Heart left ventricle (tissue), 16 donors: ENCODE results near the gene SKAP2. TPM values are rescaled to one million over a fixed set of nuclear protein-coding genes. Genes with fewer than 3 reads are reported as not detected.

Source experiments
- ATAC-seq, 4 donors: fragments of 200-7000 bp; cut with Tn5 transposase; one replicate each; pipeline ENCODE4 v1.9.1; 2020 to 2022; ENCODE audit warnings: moderate library complexity in 4 of 4, mild to moderate bottlenecking in 3 of 4, moderate number of reproducible peaks in 1 of 4
- DNase-seq, 5 donors: peaks; one replicate each; pipeline ENCODE4 v3.0.0-alpha.2; 2020
- H3K27ac ChIP-seq, 12 donors: fragments of 200-600 bp; sonication (generic) in 4 of 12; one replicate each; pipeline versions ENCODE4 v1.5.0 to v1.8.0; 2016 to 2022; ENCODE audit warnings: mild to moderate bottlenecking in 2 of 12
- H3K27me3 ChIP-seq, 9 donors: fragments of 200-600 bp; sonication (generic) in 2 of 9; one replicate each; pipeline versions ENCODE4 v1.5.1 to v1.8.0; 2016 to 2022; ENCODE audit warnings: mild to moderate bottlenecking in 3 of 9
- H3K36me3 ChIP-seq, 9 donors: fragments of 200-600 bp; sonication (generic) in 2 of 9; one replicate each; pipeline versions ENCODE4 v1.5.0 to v1.8.0; 2018 to 2022; ENCODE audit warnings: mild to moderate bottlenecking in 2 of 9
- H3K4me1 ChIP-seq, 12 donors: fragments of 200-600 bp; sonication (generic) in 4 of 12; one replicate each; pipeline versions ENCODE4 v1.5.0 to v1.8.0; 2016 to 2022; ENCODE audit warnings: mild to moderate bottlenecking in 3 of 12
- H3K4me3 ChIP-seq, 12 donors: fragments of 200-600 bp; sonication (generic) in 4 of 12; one replicate each; pipeline versions ENCODE4 v1.5.0 to v1.8.0; 2017 to 2022; ENCODE audit warnings: mild to moderate bottlenecking in 9 of 12, moderate library complexity in 4 of 12
- H3K9me3 ChIP-seq, 12 donors: fragments of 200-600 bp; sonication (generic) in 4 of 12; one replicate each; pipeline versions ENCODE4 v1.5.0 to v1.8.0; 2016 to 2022; ENCODE audit warnings: mild to moderate bottlenecking in 1 of 12
- CTCF ChIP-seq, 12 donors: fragments of 200-600 bp; sonication (generic) in 4 of 12; IDR thresholded peaks; one replicate each; pipeline versions ENCODE4 v1.5.0 to v1.8.0; 2018 to 2022; ENCODE audit warnings: antibody characterized with exemption in 12 of 12, mild to moderate bottlenecking in 5 of 12
- POLR2A ChIP-seq, 2 donors: fragments of 450-650 bp; IDR thresholded peaks; one replicate each; pipeline ENCODE4 v1.6.1; 2017; ENCODE audit warnings: antibody characterized with exemption in 2 of 2, mild to moderate bottlenecking in 2 of 2, moderate library complexity in 2 of 2
- WGBS, 4 donors: extraction: QIAGEN DNeasy Blood & Tissue Kit in 2 of 4; methylation state at CpG; one replicate each; pipeline versions ENCODE4 v1.1.5 to v1.1.7; 2013 to 2018; 5-methylcytosine and 5-hydroxymethylcytosine counted together
- intact Hi-C, 10 donors: fragments of 100-400 bp; cut with DNase I; formaldehyde crosslinking; loops; one replicate each; pipeline versions ENCODE4 v1.11.1 to v1.14.2; 2022
- polyA plus RNA-seq, 2 donors: library from polyadenylated mRNA; stranded (reverse); fragments of 200-250 nt; gene quantifications; one replicate each; pipeline ENCODE4 v1.2.3, GENCODE V29; 2013
- total RNA-seq, 9 donors: library from RNA; depleted of rRNA in 2 of 9; stranded (reverse); fragments of >200 nt in 2 of 9; fragmentation: NEBNext Ultra II Directional in 3 of 9; extraction: Animal tissue kit (Norgen Biotek cat#: 25700) in 3 of 9; gene quantifications; one replicate each; pipeline versions ENCODE4 v1.1.0 to v1.2.4, GENCODE V29; 2016 to 2023
- donor health status: ischemic (EF 13 %, LVEDD 7.1; RV severe dilation, severe dysfunction).
- donor health status: healthy with polysubstance abuse.
- donor health status: DM: no; HTN: yes; CAD: no.
- donor health status: DM: no; HTN: no; CAD: no.
- donor health status: ischemic (EF 25% LVEDD 6.9; RV normal size, moderate dysfunction).
- donor health status: ischemic (EF 25% LVEDD 5.7; RV mildly dilated, moderate dysfunction).
- donor health status: healthy.
- donor health status: DM: yes; HTN: yes; CAD: no.
- donor health status: ischemic (EF 35%, LVEDD 5.7; RV mildly dilated, moderate dysfunction).
- donor health status: nonischemic (EF 11% LVEDD 7.7; RV severe dilation, severe dysfunction).
- donor health status: DM: yes; HTN: yes; CAD: no.
- donor health status: PGD.
- donor health status: ischemic (EF 29% LVEDD 5.4; RV normal size, mild dysfunction).
- donor health status: nonischemic (EF 23%, LVEDD 6.1; RV moderate dilation, normal function).

Gene SKAP2
- total and polyA plus RNA-seq, 11 donors = 0.99 to 17.3 (median 3.6) TPM

GRCh38 chr7:26663874-26664273, 200.5 kb downstream of the SKAP2 start:
- no peaks in the 10 kb centered on the region for H3K9me3 ChIP-seq
- TF ChIP-seq POLR2A (IDR thresholded peaks at IDR 0.05) (no peak), CTCF (IDR thresholded peaks at IDR 0.05) (no peak)
- no peak for DNase-seq
- ATAC-seq = no peak
- H3K4me1 ChIP-seq = peaks cover 0 to 9% (median 0%) of the 10 kb centered on the region in 12 donors
- no peak overlapping the region for H3K4me3 ChIP-seq
- H3K27me3 ChIP-seq = peaks cover 0 to 47% (median 7%) of the 10 kb centered on the region in 9 donors
- WGBS, 4 donors = 79 to 89% (median 85%) methylated on average over 4 of the region's 4 CpGs
- H3K27ac ChIP-seq = no peak overlapping the region
- intact Hi-C loops = loop anchor here in 4 of 10 donors (10.0 kb wide), 2 partner anchors 569 to 579 kb away; no protein-coding TSS in a partner anchor
- H3K36me3 ChIP-seq = no peaks in the 10 kb centered on the region

GRCh38 chr7:26662646-26663045, 201.7 kb downstream of the SKAP2 start:
- Histone ChIP-seq H3K4me1 (peaks cover 0 to 9% (median 0%) of the 10 kb centered on the region in 12 donors), H3K27ac (no peak overlapping the region), H3K9me3 (no peaks in the 10 kb centered on the region), H3K4me3 (no peak overlapping the region), H3K27me3 (peaks cover 0 to 50% (median 7%) of the 10 kb centered on the region in 9 donors), H3K36me3 (no peaks in the 10 kb centered on the region)
- DNase-seq (no peak), ATAC-seq (no peak)
- TF ChIP-seq CTCF (IDR thresholded peaks at IDR 0.05) = no peak
- TF ChIP-seq POLR2A (IDR thresholded peaks at IDR 0.05) = no peak
- WGBS, 4 donors = 81 to 92% (median 89%) methylated on average over 6 of the region's 6 CpGs
- intact Hi-C loops = loop anchor here in 4 of 10 donors (10.0 kb wide), 2 partner anchors 568 to 578 kb away; no protein-coding TSS in a partner anchor

- H3K27ac ChIP-seq = no peak overlapping the region
- WGBS, 4 donors = 81 to 88% (median 82%) methylated on average over 3 of the region's 3 CpGs
- H3K36me3 ChIP-seq = no peaks in the 10 kb centered on the region
- peaks cover 0 to 2% (median 0%) of the 10 kb centered on the region in 12 donors for H3K4me1 ChIP-seq
- TF ChIP-seq CTCF (IDR thresholded peaks at IDR 0.05) (no peak), POLR2A (IDR thresholded peaks at IDR 0.05) (no peak)
- DNase-seq (no peak), ATAC-seq (no peak)
- no peak overlapping the region for H3K4me3 ChIP-seq
- peaks cover 0 to 58% (median 7%) of the 10 kb centered on the region in 9 donors for H3K27me3 ChIP-seq
- no peaks in the 10 kb centered on the region for H3K9me3 ChIP-seq
- intact Hi-C loops = no loop called here
Measured at GRCh38 chr7:26659121-26659520, 205.3 kb downstream of the SKAP2 start.

GRCh38 chr7:26658389-26659084, 205.9 kb downstream of the SKAP2 start:
- TF ChIP-seq POLR2A (IDR thresholded peaks at IDR 0.05) = no peak
- no peak for TF ChIP-seq CTCF (IDR thresholded peaks at IDR 0.05)
- Histone ChIP-seq H3K27me3 (peaks cover 0 to 58% (median 7%) of the 10 kb centered on the region in 9 donors), H3K4me1 (peaks cover 0 to 5% (median 0%) of the 10 kb centered on the region in 12 donors), H3K27ac (no peak overlapping the region), H3K4me3 (no peak overlapping the region), H3K9me3 (no peaks in the 10 kb centered on the region), H3K36me3 (no peaks in the 10 kb centered on the region)
- intact Hi-C loops = no loop called here
- WGBS, 4 donors = 79 to 88% (median 86%) methylated on average over 7 of the region's 7 CpGs
- DNase-seq (no peak), ATAC-seq (no peak)
